Smooth muscle cell of the umbilical artery (primary cell): ENCODE measurements around the gene OR4Q2. TPM values are rescaled to one million over a fixed set of nuclear protein-coding genes. Genes with fewer than 3 reads are reported as not detected.

ENCODE experiments used
- total RNA-seq: library from RNA; depleted of rRNA; stranded (reverse); fragments of >200 nt; gene quantifications from 2 replicates; pipeline ENCODE4 v1.2.3, GENCODE V29; 2014

The OR4Q2 gene
- total RNA-seq, result not detected in 2 replicates

GRCh38 chr14:20001863-20002262, at the start of gene OR4Q2:
Gene OR4Q2 (plus strand): TSS chr14:20002163.

GRCh38 chr14:19975291-19975690, 26.7 kb upstream of the OR4Q2 start, which contains the start of gene OR4K15:
Gene OR4K15 (plus strand): TSS chr14:19975591. CDS start chr14:19975591, 0 bp downstream.

DNA sequence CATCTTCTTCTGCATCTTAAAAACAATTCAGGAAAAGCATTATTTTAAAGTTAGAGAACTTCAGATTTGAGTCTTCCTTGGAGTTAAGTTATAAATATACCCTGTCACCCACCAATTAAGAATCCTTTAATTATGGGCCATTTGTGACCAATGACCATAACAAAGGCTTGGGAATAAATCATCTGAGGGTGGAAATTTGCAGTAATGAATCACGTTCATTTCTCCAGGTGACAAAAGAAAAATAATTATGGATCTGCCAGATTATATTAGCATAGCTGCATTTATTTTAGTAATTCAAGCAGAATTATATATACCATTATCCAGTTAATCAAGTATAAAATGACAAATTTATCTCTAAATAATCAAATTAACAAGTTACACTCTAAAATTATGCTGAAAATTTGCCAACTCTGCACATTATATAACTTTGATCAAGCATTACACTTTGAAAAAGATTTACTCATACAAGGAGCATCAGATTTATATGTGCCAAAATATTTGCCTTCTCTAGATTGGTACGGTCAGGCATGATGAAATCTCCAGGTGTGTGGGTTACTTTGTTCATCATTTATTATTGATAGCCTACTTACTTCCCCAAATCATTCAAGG, 17.4 kb downstream of the OR4Q2 start, which contains the start of gene OR4K14:
Gene OR4K14 (minus strand): TSS at position 51 of the 609 bp plus-strand sequence. CDS start 4,114 bp downstream, outside the sequence.

DNA sequence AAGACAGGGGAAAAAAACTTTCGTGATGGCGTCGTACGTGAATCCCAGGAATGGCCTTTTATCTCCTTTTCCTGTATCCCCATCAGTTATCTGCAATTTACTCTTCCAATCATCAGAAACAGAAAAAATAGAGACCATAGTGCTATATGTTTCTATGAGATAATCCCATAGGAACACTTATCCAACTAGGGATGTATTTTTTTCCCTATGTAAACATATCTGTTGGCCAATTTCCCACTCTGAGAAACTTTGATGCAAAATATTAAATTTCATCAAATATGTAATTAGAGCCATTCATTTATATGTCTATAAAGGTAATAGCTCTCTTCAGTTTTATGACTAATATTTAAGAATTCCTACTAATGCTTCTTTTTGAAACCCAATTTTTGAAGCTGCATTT, 34.0 kb downstream of the OR4Q2 start, which contains the start of gene OR4K13:
Gene OR4K13 (minus strand): TSS at position 101 of the 400 bp plus-strand sequence. CDS start 1,280 bp downstream, outside the sequence.

Other genes starting within 250 kb of the OR4Q2 start
- not detected in 2 replicates for gene OR4M1, start 228.7 kb upstream of the OR4Q2 start, total RNA-seq
- not detected in 2 replicates for gene OR4N2, start 198.4 kb upstream of the OR4Q2 start, total RNA-seq
- not detected in 2 replicates for gene OR4K2, start 127.0 kb upstream of the OR4Q2 start, total RNA-seq
- not detected in 2 replicates for gene OR4K5, start 81.6 kb upstream of the OR4Q2 start, total RNA-seq
- gene OR4K1, start 71.2 kb upstream of the OR4Q2 start, total RNA-seq, result not detected in 2 replicates
- gene OR4K15, start 26.6 kb upstream of the OR4Q2 start, total RNA-seq, result not detected in 2 replicates
- not detected in 2 replicates for gene OR4K14, start 17.1 kb downstream of the OR4Q2 start, total RNA-seq
- gene OR4K13, start 33.9 kb downstream of the OR4Q2 start, total RNA-seq, result not detected in 2 replicates
- not detected in 2 replicates for gene OR4L1, start 57.9 kb downstream of the OR4Q2 start, total RNA-seq
- not detected in 2 replicates for gene OR4K17, start 108.6 kb downstream of the OR4Q2 start, total RNA-seq
- gene OR4N5, start 136.7 kb downstream of the OR4Q2 start, total RNA-seq, result not detected in 2 replicates
- gene OR11G2, start 188.7 kb downstream of the OR4Q2 start, total RNA-seq, result not detected in 2 replicates
- not detected in 2 replicates for gene OR11H6, start 221.5 kb downstream of the OR4Q2 start, total RNA-seq
- gene OR11H7, start 226.8 kb downstream of the OR4Q2 start, total RNA-seq, result not detected in 2 replicates
- not detected in 2 replicates for gene OR11H4, start 237.1 kb downstream of the OR4Q2 start, total RNA-seq